Measurements from ENCODE around the gene FAM107B.

FAM107B gene

DNA sequence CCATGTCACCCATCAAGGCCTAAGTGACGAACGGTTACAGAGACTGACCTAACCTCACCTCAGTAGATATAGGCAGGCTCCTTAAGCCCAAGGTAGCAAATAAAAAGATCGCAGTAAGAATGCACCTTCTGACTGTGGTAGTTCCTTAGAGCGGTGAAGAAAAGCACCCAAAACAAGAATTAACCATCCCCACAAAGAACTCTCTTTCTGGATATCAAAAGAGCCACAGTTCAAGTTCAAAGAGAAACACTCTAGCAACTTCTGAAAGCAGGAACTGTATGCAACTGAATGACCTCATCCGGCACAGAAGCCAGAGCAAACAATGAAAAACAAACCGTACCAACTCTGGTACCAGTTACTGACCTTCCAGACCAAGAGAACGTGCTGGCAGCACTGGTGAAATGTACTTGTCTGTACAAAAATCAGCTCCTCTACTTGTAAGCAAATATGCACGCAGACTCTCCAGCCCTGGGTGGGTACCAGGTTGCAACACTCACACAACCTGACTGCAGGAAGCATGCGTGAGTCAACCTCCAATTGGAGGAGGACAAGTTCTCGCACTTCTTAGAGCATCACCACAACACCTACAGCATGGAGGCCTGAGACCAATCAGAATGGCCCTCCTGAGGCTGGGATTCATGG, 202.7 kb downstream of the FAM107B start:
- TF ChIP-seq OSR1 (CRISPR knock-in tag; IDR thresholded peaks at IDR 0.05), result no peak
- TF ChIP-seq ZFP30 (CRISPR knock-in tag; IDR thresholded peaks at IDR 0.05), result no peak
- TF ChIP-seq, protein P1, sequence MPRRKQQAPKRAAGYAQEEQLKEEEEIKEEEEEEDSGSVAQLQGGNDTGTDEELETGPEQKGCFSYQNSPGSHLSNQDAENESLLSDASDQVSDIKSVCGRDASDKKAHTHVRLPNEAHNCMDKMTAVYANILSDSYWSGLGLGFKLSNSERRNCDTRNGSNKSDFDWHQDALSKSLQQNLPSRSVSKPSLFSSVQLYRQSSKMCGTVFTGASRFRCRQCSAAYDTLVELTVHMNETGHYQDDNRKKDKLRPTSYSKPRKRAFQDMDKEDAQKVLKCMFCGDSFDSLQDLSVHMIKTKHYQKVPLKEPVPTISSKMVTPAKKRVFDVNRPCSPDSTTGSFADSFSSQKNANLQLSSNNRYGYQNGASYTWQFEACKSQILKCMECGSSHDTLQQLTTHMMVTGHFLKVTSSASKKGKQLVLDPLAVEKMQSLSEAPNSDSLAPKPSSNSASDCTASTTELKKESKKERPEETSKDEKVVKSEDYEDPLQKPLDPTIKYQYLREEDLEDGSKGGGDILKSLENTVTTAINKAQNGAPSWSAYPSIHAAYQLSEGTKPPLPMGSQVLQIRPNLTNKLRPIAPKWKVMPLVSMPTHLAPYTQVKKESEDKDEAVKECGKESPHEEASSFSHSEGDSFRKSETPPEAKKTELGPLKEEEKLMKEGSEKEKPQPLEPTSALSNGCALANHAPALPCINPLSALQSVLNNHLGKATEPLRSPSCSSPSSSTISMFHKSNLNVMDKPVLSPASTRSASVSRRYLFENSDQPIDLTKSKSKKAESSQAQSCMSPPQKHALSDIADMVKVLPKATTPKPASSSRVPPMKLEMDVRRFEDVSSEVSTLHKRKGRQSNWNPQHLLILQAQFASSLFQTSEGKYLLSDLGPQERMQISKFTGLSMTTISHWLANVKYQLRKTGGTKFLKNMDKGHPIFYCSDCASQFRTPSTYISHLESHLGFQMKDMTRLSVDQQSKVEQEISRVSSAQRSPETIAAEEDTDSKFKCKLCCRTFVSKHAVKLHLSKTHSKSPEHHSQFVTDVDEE (CRISPR knock-in tag; IDR thresholded peaks at IDR 0.05), result no peak
- TF ChIP-seq, protein P2, sequence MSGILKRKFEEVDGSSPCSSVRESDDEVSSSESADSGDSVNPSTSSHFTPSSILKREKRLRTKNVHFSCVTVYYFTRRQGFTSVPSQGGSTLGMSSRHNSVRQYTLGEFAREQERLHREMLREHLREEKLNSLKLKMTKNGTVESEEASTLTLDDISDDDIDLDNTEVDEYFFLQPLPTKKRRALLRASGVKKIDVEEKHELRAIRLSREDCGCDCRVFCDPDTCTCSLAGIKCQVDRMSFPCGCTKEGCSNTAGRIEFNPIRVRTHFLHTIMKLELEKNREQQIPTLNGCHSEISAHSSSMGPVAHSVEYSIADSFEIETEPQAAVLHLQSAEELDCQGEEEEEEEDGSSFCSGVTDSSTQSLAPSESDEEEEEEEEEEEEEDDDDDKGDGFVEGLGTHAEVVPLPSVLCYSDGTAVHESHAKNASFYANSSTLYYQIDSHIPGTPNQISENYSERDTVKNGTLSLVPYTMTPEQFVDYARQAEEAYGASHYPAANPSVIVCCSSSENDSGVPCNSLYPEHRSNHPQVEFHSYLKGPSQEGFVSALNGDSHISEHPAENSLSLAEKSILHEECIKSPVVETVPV (CRISPR knock-in tag; IDR thresholded peaks at IDR 0.05), result no peak
- TF ChIP-seq ZNF70 (CRISPR knock-in tag; IDR thresholded peaks at IDR 0.05), result no peak
- TF ChIP-seq GLIS3 (CRISPR knock-in tag; IDR thresholded peaks at IDR 0.05), result no peak
- no peak for TF ChIP-seq TCF4 (CRISPR knock-in tag; IDR thresholded peaks at IDR 0.05; ENCODE audit: borderline replicate concordance)
- no peak for TF ChIP-seq ZC3H10 (CRISPR knock-in tag; IDR thresholded peaks at IDR 0.05)
- TF ChIP-seq, protein P3, sequence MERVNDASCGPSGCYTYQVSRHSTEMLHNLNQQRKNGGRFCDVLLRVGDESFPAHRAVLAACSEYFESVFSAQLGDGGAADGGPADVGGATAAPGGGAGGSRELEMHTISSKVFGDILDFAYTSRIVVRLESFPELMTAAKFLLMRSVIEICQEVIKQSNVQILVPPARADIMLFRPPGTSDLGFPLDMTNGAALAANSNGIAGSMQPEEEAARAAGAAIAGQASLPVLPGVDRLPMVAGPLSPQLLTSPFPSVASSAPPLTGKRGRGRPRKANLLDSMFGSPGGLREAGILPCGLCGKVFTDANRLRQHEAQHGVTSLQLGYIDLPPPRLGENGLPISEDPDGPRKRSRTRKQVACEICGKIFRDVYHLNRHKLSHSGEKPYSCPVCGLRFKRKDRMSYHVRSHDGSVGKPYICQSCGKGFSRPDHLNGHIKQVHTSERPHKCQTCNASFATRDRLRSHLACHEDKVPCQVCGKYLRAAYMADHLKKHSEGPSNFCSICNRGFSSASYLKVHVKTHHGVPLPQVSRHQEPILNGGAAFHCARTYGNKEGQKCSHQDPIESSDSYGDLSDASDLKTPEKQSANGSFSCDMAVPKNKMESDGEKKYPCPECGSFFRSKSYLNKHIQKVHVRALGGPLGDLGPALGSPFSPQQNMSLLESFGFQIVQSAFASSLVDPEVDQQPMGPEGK (CRISPR knock-in tag; IDR thresholded peaks at IDR 0.05; ENCODE audit: borderline replicate concordance), result no peak
- TF ChIP-seq SNAI2 (CRISPR knock-in tag; IDR thresholded peaks at IDR 0.05), result no peak
- no peak for TF ChIP-seq ARNTL (CRISPR knock-in tag; IDR thresholded peaks at IDR 0.05; ENCODE audit: borderline replicate concordance, low read depth)
- TF ChIP-seq PPARA (CRISPR knock-in tag; IDR thresholded peaks at IDR 0.05; ENCODE audit: borderline replicate concordance), result no peak
- no peak for TF ChIP-seq ESRRG (CRISPR knock-in tag; IDR thresholded peaks at IDR 0.05)
- no peak for TF ChIP-seq ISL1 (CRISPR knock-in tag; IDR thresholded peaks at IDR 0.05)
- no peak for TF ChIP-seq BACH2 (CRISPR knock-in tag; IDR thresholded peaks at IDR 0.05; ENCODE audit: borderline replicate concordance)
- TF ChIP-seq ZNF8 (CRISPR knock-in tag; IDR thresholded peaks at IDR 0.05), result no peak
- no peak for TF ChIP-seq CSDC2 (CRISPR knock-in tag; IDR thresholded peaks at IDR 0.05)
- no peak for TF ChIP-seq CREB5 (CRISPR knock-in tag; IDR thresholded peaks at IDR 0.05; ENCODE audit: low read depth)
- no peak for ATAC-seq

GRCh38 chr10:14570800-14571199, 203.9 kb downstream of the FAM107B start:
- ATAC-seq, result no peak
- TF ChIP-seq ZNF565 (CRISPR knock-in tag; conservative IDR thresholded peaks at IDR 0.05; ENCODE audit: low read depth), result no peak
- no peak for TF ChIP-seq ZNF70 (CRISPR knock-in tag; IDR thresholded peaks at IDR 0.05)
- TF ChIP-seq ZNF8 (CRISPR knock-in tag; IDR thresholded peaks at IDR 0.05), result no peak
- no peak for TF ChIP-seq ISL1 (CRISPR knock-in tag; IDR thresholded peaks at IDR 0.05)
- no peak for TF ChIP-seq OSR1 (CRISPR knock-in tag; IDR thresholded peaks at IDR 0.05)
- no peak for TF ChIP-seq PPARA (CRISPR knock-in tag; IDR thresholded peaks at IDR 0.05; ENCODE audit: borderline replicate concordance)
- no peak for TF ChIP-seq ZC3H10 (CRISPR knock-in tag; IDR thresholded peaks at IDR 0.05)
- TF ChIP-seq GLIS3 (CRISPR knock-in tag; IDR thresholded peaks at IDR 0.05), result no peak
- TF ChIP-seq, protein P4, sequence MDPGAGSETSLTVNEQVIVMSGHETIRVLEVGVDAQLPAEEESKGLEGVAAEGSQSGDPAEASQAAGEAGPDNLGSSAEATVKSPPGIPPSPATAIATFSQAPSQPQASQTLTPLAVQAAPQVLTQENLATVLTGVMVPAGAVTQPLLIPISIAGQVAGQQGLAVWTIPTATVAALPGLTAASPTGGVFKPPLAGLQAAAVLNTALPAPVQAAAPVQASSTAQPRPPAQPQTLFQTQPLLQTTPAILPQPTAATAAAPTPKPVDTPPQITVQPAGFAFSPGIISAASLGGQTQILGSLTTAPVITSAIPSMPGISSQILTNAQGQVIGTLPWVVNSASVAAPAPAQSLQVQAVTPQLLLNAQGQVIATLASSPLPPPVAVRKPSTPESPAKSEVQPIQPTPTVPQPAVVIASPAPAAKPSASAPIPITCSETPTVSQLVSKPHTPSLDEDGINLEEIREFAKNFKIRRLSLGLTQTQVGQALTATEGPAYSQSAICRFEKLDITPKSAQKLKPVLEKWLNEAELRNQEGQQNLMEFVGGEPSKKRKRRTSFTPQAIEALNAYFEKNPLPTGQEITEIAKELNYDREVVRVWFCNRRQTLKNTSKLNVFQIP (CRISPR knock-in tag; IDR thresholded peaks at IDR 0.05; ENCODE audit: borderline replicate concordance, low read depth), result no peak
- TF ChIP-seq SNAI2 (CRISPR knock-in tag; IDR thresholded peaks at IDR 0.05), result no peak
- TF ChIP-seq BACH2 (CRISPR knock-in tag; IDR thresholded peaks at IDR 0.05; ENCODE audit: borderline replicate concordance), result no peak
- TF ChIP-seq TCF4 (CRISPR knock-in tag; IDR thresholded peaks at IDR 0.05; ENCODE audit: borderline replicate concordance), result no peak
- no peak for TF ChIP-seq RARB (CRISPR knock-in tag; IDR thresholded peaks at IDR 0.05)
- TF ChIP-seq TOX (CRISPR knock-in tag; IDR thresholded peaks at IDR 0.05; ENCODE audit: borderline replicate concordance), result no peak
- TF ChIP-seq ESRRG (CRISPR knock-in tag; IDR thresholded peaks at IDR 0.05), result no peak
- TF ChIP-seq, protein P2 (CRISPR knock-in tag; IDR thresholded peaks at IDR 0.05), result no peak

Measured in SK-N-SH treated with all-trans-retinoic acid at 6 μM for 48 hours (cell line).